ENCODE data around the gene RTL9. TPM values are rescaled to one million over a fixed set of nuclear protein-coding genes. Genes with fewer than 3 reads are reported as not detected.
"Not testable (repeated sequence)": the region's sequence is repeated elsewhere in the genome, so short reads cannot be mapped to it uniquely, and the experiment has no call there.

RTL9 gene
- total RNA-seq, 1 donor from 2014 or later: 0.47 TPM

DNA sequence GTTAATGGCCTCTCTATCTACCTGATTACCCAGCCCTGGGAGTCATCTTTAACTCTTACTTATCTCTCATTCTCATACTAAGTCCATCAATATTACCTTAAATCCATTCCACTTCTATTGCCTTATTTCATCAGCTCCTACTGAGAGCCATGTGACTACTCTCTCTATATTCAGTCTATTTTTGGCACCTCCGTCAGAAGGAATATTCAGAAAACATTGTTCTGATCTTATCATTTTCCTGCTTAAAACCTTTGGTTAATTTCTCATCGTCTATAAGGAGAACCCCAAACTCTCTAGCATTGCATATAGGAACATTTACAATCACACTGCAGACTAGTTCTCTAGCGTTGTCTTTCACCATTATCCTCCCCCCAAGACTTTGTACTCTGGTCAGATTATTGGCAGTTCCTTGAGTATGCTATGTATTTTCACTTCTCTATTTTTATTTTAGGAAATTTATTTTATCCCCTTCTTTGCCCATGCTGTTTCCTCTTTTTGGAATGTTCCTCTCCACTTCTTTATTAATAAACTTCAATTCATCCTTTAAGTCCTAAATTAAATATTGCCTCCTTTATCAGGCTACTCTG is 27.1 kb upstream of the RTL9 start:
- DNase-seq (ENCODE audit: low spot score in 2 of 2, unreplicated experiment in 2 of 2): no peak
- H3K36me3 Mint-ChIP-seq: no peaks in the 10 kb centered on the region
- H3K27me3 Mint-ChIP-seq (ENCODE audit: low read depth): no peaks in the 10 kb centered on the region
- no peak overlapping the region for H3K27ac Mint-ChIP-seq
- no peaks in the 10 kb centered on the region for H3K4me1 Mint-ChIP-seq
- H3K9me3 Mint-ChIP-seq: no peaks in the 10 kb centered on the region
- TF ChIP-seq, protein P1, sequence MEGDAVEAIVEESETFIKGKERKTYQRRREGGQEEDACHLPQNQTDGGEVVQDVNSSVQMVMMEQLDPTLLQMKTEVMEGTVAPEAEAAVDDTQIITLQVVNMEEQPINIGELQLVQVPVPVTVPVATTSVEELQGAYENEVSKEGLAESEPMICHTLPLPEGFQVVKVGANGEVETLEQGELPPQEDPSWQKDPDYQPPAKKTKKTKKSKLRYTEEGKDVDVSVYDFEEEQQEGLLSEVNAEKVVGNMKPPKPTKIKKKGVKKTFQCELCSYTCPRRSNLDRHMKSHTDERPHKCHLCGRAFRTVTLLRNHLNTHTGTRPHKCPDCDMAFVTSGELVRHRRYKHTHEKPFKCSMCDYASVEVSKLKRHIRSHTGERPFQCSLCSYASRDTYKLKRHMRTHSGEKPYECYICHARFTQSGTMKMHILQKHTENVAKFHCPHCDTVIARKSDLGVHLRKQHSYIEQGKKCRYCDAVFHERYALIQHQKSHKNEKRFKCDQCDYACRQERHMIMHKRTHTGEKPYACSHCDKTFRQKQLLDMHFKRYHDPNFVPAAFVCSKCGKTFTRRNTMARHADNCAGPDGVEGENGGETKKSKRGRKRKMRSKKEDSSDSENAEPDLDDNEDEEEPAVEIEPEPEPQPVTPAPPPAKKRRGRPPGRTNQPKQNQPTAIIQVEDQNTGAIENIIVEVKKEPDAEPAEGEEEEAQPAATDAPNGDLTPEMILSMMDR (IDR thresholded peaks at IDR 0.05; ENCODE audit: unreplicated experiment): no peak
- no peak overlapping the region for H3K4me3 Mint-ChIP-seq

DNA sequence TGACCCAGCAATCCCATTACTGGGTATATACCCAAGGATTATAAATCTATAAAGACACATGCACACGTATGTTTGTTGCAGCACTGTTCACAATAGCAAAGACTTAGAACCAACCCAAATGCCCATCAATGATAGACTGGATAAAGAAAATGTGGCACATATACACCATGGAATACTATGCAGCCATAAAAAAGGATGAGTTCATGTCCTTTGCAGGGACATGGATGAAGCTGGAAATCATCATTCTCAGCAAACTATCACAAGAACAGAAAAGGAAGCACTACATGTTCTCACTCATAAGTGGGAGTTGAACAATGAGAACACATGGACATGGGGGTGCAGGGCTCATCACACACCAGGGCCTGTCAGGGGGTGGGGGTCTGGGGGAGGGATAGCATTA is 25.2 kb upstream of the RTL9 start:
- not testable (repeated sequence) for H3K27me3 Mint-ChIP-seq (ENCODE audit: low read depth); H3K36me3 Mint-ChIP-seq; H3K9me3 Mint-ChIP-seq; H3K4me3 Mint-ChIP-seq; DNase-seq (ENCODE audit: low spot score in 2 of 2, unreplicated experiment in 2 of 2); H3K27ac Mint-ChIP-seq; H3K4me1 Mint-ChIP-seq

- Mint-ChIP-seq H3K4me1 (peaks cover 9% of the 10 kb centered on the region), H3K4me3 (no peak overlapping the region), H3K9me3 (no peaks in the 10 kb centered on the region), H3K27me3 (ENCODE audit: low read depth) (no peaks in the 10 kb centered on the region), H3K36me3 (no peaks in the 10 kb centered on the region), H3K27ac (no peak overlapping the region)
- TF ChIP-seq, protein P1 (IDR thresholded peaks at IDR 0.05; ENCODE audit: unreplicated experiment): no peak
- no peak for DNase-seq (ENCODE audit: low spot score in 2 of 2, unreplicated experiment in 2 of 2)
Measured at GRCh38 chrX:110338935-110339334, 19.7 kb upstream of the RTL9 start.

GRCh38 chrX:110341189-110342035 is 17.2 kb upstream of the RTL9 start:
- TF ChIP-seq, protein P1 (IDR thresholded peaks at IDR 0.05; ENCODE audit: unreplicated experiment): no peak
- H3K4me3 Mint-ChIP-seq: no peak overlapping the region
- H3K27me3 Mint-ChIP-seq (ENCODE audit: low read depth): no peaks in the 10 kb centered on the region
- H3K4me1 Mint-ChIP-seq: peaks cover 9% of the 10 kb centered on the region
- DNase-seq (ENCODE audit: low spot score in 2 of 2, unreplicated experiment in 2 of 2): no peak
- no peaks in the 10 kb centered on the region for H3K36me3 Mint-ChIP-seq
- peak overlapping the region; percentile 34 for H3K27ac Mint-ChIP-seq
- H3K9me3 Mint-ChIP-seq: no peaks in the 10 kb centered on the region

DNA sequence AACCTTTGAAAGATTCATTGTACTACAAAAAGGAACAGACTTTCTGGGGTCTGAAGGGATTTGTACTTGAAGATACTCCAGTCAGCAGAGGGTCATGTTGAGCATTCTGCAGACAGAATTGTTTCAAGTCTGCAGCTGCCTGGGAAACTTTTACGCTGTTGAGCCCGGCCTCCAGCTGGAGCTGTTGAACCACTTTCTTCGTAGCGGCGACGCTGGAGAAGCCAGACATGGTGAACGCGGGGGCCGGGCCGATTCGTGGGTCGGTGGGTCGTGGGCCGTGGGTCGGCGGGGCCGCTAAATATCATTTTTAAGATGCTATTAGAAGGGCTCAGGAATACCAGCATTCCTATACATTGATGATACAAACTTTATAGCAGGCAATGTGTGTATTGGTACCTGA is 12.0 kb upstream of the RTL9 start:
- no peak for DNase-seq (ENCODE audit: low spot score in 2 of 2, unreplicated experiment in 2 of 2)
- Mint-ChIP-seq H3K4me1 (no peaks in the 10 kb centered on the region), H3K27ac (no peak overlapping the region), H3K36me3 (no peaks in the 10 kb centered on the region), H3K9me3 (no peaks in the 10 kb centered on the region), H3K4me3 (no peak overlapping the region), H3K27me3 (ENCODE audit: low read depth) (no peaks in the 10 kb centered on the region)
- TF ChIP-seq, protein P1 (IDR thresholded peaks at IDR 0.05; ENCODE audit: unreplicated experiment): no peak

- TF ChIP-seq, protein P1 (IDR thresholded peaks at IDR 0.05; ENCODE audit: unreplicated experiment): no peak
- Mint-ChIP-seq H3K4me1 (no peaks in the 10 kb centered on the region), H3K36me3 (no peaks in the 10 kb centered on the region), H3K27me3 (ENCODE audit: low read depth) (no peaks in the 10 kb centered on the region), H3K4me3 (no peak overlapping the region), H3K9me3 (peaks cover 11% of the 10 kb centered on the region), H3K27ac (no peak overlapping the region)
- no peak for DNase-seq (ENCODE audit: low spot score in 2 of 2, unreplicated experiment in 2 of 2)
Measured at GRCh38 chrX:110359273-110359672, 625 bp downstream of the RTL9 start.
